T-cell (primary cell): Measurements from ENCODE around the gene MAP2K6. TPM values are rescaled to one million over a fixed set of nuclear protein-coding genes. Genes with fewer than 3 reads are reported as not detected.

ENCODE experiments used
- ATAC-seq, 4 experiments: fragments of 200-7000 bp in 3 of 4; fragments of 150-1000 bp in 1 of 4; cut with Tn5 transposase; replicated peaks in 1 of 4; 1 replicate in 3 of 4; 2 replicates in 1 of 4; pipeline ENCODE4 v1.10.0; 2021; ENCODE audit warnings: moderate library complexity in 3 of 4, mild to moderate bottlenecking in 2 of 4, moderate number of reproducible peaks in 1 of 4
- CTCF ChIA-PET, 2 donors: fragments of 300-600 bp; sonication (Branson Sonifier 250); formaldehyde crosslinking; loops; one replicate each; lab custom pipeline; 2022; ENCODE audit warnings: antibody characterized with exemption in 2 of 2; lab: Charles Lee
- POLR2A ChIA-PET, 2 donors: fragments of 300-600 bp; sonication (Branson Sonifier 250); formaldehyde crosslinking; loops; one replicate each; lab custom pipeline; 2022; ENCODE audit warnings: antibody characterized with exemption in 2 of 2; lab: Charles Lee
- DNase-seq, 35 experiments: peaks; one replicate each; pipeline versions ENCODE4 v3.0.0 to v3.0.0-alpha.2; 2013 to 2023
- H3K27ac ChIP-seq: one replicate; pipeline ENCODE4 v1.5.1; 2013; ENCODE audit warnings: low read length
- H3K27me3 ChIP-seq, 2 experiments: replicated peaks in 1 of 2; 1 replicate in 1 of 2; 2 replicates in 1 of 2; pipeline versions ENCODE4 v1.6.1 to v1.7.0; 2013; ENCODE audit warnings: low read length in 1 of 2, mixed read lengths in 1 of 2; ENCODE audit not compliant: control insufficient read depth in 2 of 2, insufficient read depth in 2 of 2; ENCODE audit errors: extremely low read depth in 1 of 2
- H3K36me3 ChIP-seq, 2 donors: 1 replicate in 1 of 2; 2 replicates in 1 of 2; pipeline versions ENCODE4 v1.6.1 to v1.7.0; 2013; ENCODE audit warnings: low read length in 1 of 2; ENCODE audit not compliant: control insufficient read depth in 2 of 2, insufficient read depth in 1 of 2; ENCODE audit errors: extremely low read depth in 1 of 2
- H3K4me1 ChIP-seq, 2 experiments: 1 replicate in 1 of 2; 2 replicates in 1 of 2; pipeline versions ENCODE4 v1.6.1 to v1.7.0; 2013; ENCODE audit warnings: low read length in 2 of 2, mixed read lengths in 1 of 2; ENCODE audit not compliant: insufficient read depth in 2 of 2, control insufficient read depth in 1 of 2; ENCODE audit errors: extremely low read depth in 1 of 2
- H3K4me3 ChIP-seq, 2 donors: 1 replicate in 1 of 2; 2 replicates in 1 of 2; pipeline versions ENCODE4 v1.5.1 to v1.7.0; 2013; ENCODE audit warnings: mild to moderate bottlenecking in 2 of 2, low read length in 1 of 2, moderate library complexity in 1 of 2; ENCODE audit not compliant: control insufficient read depth in 1 of 2; ENCODE audit errors: extremely low read depth in 1 of 2
- H3K9me3 ChIP-seq: 2 replicates; pipeline ENCODE4 v1.7.0; 2013
- H3K27ac Mint-ChIP-seq, 2 donors: one replicate each; pipeline ENCODE4 v1.8.0; 2020 to 2021; ENCODE audit warnings: mild to moderate bottlenecking in 2 of 2, mixed read lengths in 2 of 2
- H3K27me3 Mint-ChIP-seq, 2 donors: one replicate each; pipeline ENCODE4 v1.8.0; 2021 to 2022; ENCODE audit warnings: mixed read lengths in 2 of 2
- H3K36me3 Mint-ChIP-seq: one replicate; pipeline ENCODE4 v1.8.0; 2021; ENCODE audit warnings: mixed read lengths
- H3K4me1 Mint-ChIP-seq, 3 donors: one replicate each; pipeline ENCODE4 v1.8.0; 2020 to 2022; ENCODE audit warnings: mixed read lengths in 3 of 3, mild to moderate bottlenecking in 1 of 3
- H3K4me3 Mint-ChIP-seq, 3 donors: one replicate each; pipeline ENCODE4 v1.8.0; 2020 to 2022; ENCODE audit warnings: mild to moderate bottlenecking in 3 of 3, mixed read lengths in 3 of 3, moderate library complexity in 3 of 3
- H3K9me3 Mint-ChIP-seq, 3 donors: one replicate each; pipeline ENCODE4 v1.8.0; 2020 to 2022; ENCODE audit warnings: mixed read lengths in 3 of 3
- WGBS: methylation state at CpG from one replicate; pipeline ENCODE4 v1.1.5; 2013; ENCODE audit warnings: missing lambda C conversion rate; ENCODE audit not compliant: insufficient coverage; 5-methylcytosine and 5-hydroxymethylcytosine counted together
- total RNA-seq, 35 experiments: library from RNA in 6 of 35; stranded (reverse) in 6 of 35; fragments of 120-200 nt in 1 of 35; gene quantifications; one replicate each; pipeline versions ENCODE4 v1.2.1 to v1.2.4 and lab custom pipeline; 2013 to 2026

The MAP2K6 gene
- total RNA-seq, 5 donors from 2014 or later (not counting 1 experiment from before 2014, with no cell fraction given) = 10.4 to 25.1 (median 11.5) TPM

GRCh38 chr17:69597898-69598692 lies 183.6 kb downstream of the MAP2K6 start:
- no peaks in the 10 kb centered on the region for H3K9me3 ChIP-seq
- Mint-ChIP-seq H3K36me3 (no peaks in the 10 kb centered on the region), H3K4me1 (peaks cover 10% of the 10 kb centered on the region in 3 donors), H3K27me3 (peaks cover 6% of the 10 kb centered on the region in 2 donors), H3K27ac (no peak overlapping the region), H3K4me3 (no peak overlapping the region), H3K9me3 (no peaks in the 10 kb centered on the region)
- H3K36me3 ChIP-seq = no peaks in the 10 kb centered on the region
- no peaks in the 10 kb centered on the region for H3K4me1 ChIP-seq
- 100% methylated on average over 3 of the region's 7 CpGs for WGBS
- no peak for DNase-seq
- no peak overlapping the region for H3K4me3 ChIP-seq
- no peak overlapping the region for H3K27ac ChIP-seq
- POLR2A ChIA-PET = no interaction called here
- CTCF ChIA-PET = no interaction called here
- H3K27me3 ChIP-seq = no peaks in the 10 kb centered on the region
- no peak for ATAC-seq

DNA sequence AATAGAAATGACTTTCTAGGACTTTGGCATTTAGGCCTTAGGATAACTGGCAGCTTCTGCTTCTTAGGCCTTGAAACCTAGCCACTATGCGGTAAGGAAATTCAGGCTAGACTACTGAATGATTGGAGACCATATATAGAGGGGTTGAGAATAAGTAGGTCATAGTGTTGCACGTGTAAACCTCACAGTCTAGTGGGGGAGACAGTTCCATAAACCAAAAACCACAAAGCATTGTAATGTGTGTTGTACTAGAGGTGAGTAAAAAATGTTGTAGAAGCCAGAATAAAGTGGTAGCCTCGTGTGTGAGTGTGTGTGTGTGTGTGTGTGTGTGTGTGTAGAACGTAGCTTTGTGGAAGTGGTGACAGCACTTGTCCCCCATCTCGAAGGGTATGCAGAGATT lies 188.5 kb downstream of the MAP2K6 start:
- ATAC-seq (peak; percentile 45 to 63 (median 50)), DNase-seq (peak in 1 of 35 experiments; percentile 11)
- H3K9me3 Mint-ChIP-seq = no peaks in the 10 kb centered on the region
- Histone ChIP-seq H3K9me3 (no peaks in the 10 kb centered on the region), H3K36me3 (no peaks in the 10 kb centered on the region), H3K27ac (no peak overlapping the region), H3K27me3 (no peaks in the 10 kb centered on the region), H3K4me1 (no peaks in the 10 kb centered on the region), H3K4me3 (no peak overlapping the region)
- H3K4me3 Mint-ChIP-seq = no peak overlapping the region
- H3K4me1 Mint-ChIP-seq = peaks cover 14 to 23% (median 15%) of the 10 kb centered on the region in 3 donors
- no peaks in the 10 kb centered on the region for H3K36me3 Mint-ChIP-seq
- CTCF ChIA-PET = interaction anchor here in 1 of 2 donors (0.7 kb wide), 1 partner anchor 75 kb away, joined by 4 read pairs; no protein-coding TSS in a partner anchor
- no peak overlapping the region for H3K27ac Mint-ChIP-seq
- 24% methylated on average over 3 of the region's 5 CpGs for WGBS
- POLR2A ChIA-PET = no interaction called here
- H3K27me3 Mint-ChIP-seq = peaks cover 5 to 8% of the 10 kb centered on the region in 2 donors

Other genes starting within 250 kb of the MAP2K6 start
- gene ABCA10, start 185.9 kb upstream of the MAP2K6 start, total RNA-seq = 1 to 10 TPM; 1.4 to 3.5 (median 1.6) TPM
- 10 to 100 TPM; 31.9 to 45.2 (median 42.7) TPM for gene ABCA5, start 87.6 kb upstream of the MAP2K6 start, total RNA-seq